ENCODE results near the gene ABHD13.

Gene ABHD13

GRCh38 chr13:108283110-108283509, 64.9 kb downstream of the ABHD13 start:
- peaks cover 8% of the 10 kb centered on the region for H3K36me3 Mint-ChIP-seq
- H3K27ac Mint-ChIP-seq = no peak overlapping the region
- H3K4me3 Mint-ChIP-seq = no peak overlapping the region
- no peaks in the 10 kb centered on the region for H3K9me3 Mint-ChIP-seq
- ATAC-seq (ENCODE audit: low read depth) (no peak), DNase-seq (ENCODE audit: low spot score in 2 of 2) (no peak)
- H3K4me1 Mint-ChIP-seq = no peaks in the 10 kb centered on the region
- H3K27me3 Mint-ChIP-seq = peaks cover 4% of the 10 kb centered on the region
